Suprapubic skin (tissue), 3 donors: ENCODE results near the gene DAB2.

Experiments used
- POLR2A ChIP-seq, 2 donors: fragments of 450-650 bp; IDR thresholded peaks; one replicate each; pipeline ENCODE4 v1.6.1; 2017; ENCODE audit warnings: antibody characterized with exemption in 2 of 2, mild to moderate bottlenecking in 2 of 2, moderate library complexity in 2 of 2
- TF ChIP-seq, protein P1 (sequence below), 2 donors: fragments of 200-600 bp in 1 of 2; fragments of 450-650 bp in 1 of 2; sonication (generic) in 1 of 2; IDR thresholded peaks; one replicate each; pipeline ENCODE4 v1.5.1; 2016 to 2019; ENCODE audit warnings: antibody characterized with exemption in 2 of 2, mild to moderate bottlenecking in 1 of 2, moderate library complexity in 1 of 2

DNA sequence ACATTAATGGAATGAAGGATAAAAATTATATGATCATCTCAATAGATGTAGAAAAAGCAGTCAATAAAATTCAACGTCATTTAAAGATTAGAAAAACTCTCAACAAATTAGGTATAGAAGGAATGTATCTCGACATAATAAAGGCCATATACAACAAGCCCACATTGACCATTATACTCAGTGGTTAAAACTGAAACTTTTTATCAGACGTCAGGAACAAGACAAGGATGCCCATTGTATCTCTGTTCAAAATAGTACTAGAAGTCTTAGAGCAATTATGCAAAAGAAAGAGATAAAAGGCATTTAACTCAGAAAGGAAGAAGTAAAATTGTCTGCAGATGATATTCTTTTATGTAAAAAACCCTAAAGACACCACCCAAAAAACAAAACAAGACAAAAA, 101.2 kb downstream of the DAB2 start:
- TF ChIP-seq POLR2A (IDR thresholded peaks at IDR 0.05) = no peak
- TF ChIP-seq, protein P1, sequence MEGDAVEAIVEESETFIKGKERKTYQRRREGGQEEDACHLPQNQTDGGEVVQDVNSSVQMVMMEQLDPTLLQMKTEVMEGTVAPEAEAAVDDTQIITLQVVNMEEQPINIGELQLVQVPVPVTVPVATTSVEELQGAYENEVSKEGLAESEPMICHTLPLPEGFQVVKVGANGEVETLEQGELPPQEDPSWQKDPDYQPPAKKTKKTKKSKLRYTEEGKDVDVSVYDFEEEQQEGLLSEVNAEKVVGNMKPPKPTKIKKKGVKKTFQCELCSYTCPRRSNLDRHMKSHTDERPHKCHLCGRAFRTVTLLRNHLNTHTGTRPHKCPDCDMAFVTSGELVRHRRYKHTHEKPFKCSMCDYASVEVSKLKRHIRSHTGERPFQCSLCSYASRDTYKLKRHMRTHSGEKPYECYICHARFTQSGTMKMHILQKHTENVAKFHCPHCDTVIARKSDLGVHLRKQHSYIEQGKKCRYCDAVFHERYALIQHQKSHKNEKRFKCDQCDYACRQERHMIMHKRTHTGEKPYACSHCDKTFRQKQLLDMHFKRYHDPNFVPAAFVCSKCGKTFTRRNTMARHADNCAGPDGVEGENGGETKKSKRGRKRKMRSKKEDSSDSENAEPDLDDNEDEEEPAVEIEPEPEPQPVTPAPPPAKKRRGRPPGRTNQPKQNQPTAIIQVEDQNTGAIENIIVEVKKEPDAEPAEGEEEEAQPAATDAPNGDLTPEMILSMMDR (IDR thresholded peaks at IDR 0.05) = no peak
